ENCODE measurements around the gene ALKBH5. TPM values are rescaled to one million over a fixed set of nuclear protein-coding genes. Genes with fewer than 3 reads are reported as not detected.
A peak's percentile ranks its signal among the peaks of the same experiment; 100 is the strongest.

Gene ALKBH5
- total RNA-seq, 1 donor from 2014 or later: 45.3 TPM

DNA sequence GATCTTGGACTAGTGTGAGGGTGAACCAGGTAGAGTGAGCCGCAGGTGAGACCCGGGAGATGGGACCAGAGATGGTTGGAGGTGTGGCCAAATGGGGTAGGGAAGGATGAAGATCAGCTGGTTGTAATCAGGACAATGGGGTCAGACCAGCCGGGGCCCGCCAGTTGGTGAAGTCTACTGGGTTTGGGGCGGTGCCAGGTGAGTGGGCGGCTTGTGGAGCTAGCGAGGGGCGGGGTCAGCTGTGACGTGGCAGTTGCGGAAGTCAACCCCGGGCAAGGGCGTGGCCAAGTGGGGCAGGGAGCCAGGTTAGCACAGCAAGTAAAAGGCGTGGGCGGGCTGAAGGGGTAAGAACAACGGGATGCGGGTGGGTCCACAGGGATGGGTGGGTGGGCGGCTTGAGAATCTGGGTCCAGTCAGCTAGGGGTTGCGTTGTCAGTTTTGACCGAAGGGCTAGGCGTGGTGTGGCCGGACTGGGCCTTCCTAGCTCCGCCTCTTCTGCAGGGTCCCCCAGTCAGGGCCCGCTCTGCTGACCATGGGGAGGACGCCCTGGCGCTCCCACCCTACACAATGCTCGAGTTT is 25.5 kb upstream of the ALKBH5 start:
- ATAC-seq: peak; percentile 83

DNA sequence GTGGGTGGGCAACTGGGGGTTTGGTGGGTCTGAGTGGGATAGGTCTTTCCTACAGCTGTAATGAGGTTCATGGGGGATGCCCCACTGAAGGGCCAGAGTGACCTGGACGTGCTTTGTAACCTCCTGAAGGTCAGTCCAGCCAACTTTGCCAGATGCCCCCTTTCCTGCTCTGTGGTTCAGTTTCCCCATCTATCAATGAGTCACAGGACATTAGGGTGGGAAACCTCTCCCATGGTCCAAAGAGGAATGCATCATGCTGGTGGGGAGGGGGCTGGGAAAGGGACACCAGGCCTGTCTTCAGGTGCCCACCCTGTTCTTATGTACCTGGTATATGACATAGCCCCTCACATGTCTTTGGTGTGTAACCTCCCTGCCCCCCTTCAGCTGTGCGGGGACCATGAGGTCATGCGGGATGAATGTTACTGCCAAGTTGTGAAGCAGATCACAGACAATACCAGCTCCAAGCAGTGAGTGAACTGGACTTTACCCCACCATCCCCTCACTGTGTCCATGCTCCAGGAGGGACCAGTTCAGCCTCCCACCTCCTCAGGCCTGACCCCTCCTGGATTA is 24.0 kb upstream of the ALKBH5 start:
- ATAC-seq: no peak

DNA sequence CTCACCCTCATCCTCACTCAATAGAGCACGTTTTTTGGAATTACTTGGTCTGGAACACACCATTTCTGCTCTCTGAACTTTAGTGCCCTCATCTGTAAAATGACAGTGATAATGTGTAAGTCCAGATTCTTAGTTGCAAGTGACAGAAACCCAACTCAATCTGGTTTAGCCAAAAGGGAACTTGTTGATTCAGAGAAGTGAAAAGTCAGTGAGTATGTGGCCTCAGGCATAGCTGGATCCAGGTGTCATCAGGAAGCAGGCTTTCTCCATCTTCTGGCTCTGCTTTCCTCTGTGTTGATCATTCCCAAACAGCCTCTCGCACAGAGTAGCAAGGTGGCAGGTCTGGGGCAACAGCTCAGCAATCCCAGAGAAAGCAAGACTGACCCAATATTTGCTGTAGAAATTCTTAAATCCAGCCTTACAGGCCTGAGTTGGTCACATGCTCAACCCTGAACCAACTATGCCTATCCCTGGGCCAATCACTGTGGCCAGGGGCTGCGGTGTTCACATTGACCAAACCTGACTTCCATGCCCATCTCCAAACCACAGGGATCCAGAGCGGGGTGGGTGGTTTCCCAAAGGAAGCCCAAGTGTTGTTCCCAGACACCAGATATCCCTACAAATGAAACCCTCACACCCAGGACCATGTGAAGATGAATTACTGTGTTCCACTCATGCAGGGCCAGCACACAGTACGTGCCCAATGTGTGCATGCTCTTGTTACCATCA is 23.3 kb upstream of the ALKBH5 start:
- no peak for ATAC-seq

DNA sequence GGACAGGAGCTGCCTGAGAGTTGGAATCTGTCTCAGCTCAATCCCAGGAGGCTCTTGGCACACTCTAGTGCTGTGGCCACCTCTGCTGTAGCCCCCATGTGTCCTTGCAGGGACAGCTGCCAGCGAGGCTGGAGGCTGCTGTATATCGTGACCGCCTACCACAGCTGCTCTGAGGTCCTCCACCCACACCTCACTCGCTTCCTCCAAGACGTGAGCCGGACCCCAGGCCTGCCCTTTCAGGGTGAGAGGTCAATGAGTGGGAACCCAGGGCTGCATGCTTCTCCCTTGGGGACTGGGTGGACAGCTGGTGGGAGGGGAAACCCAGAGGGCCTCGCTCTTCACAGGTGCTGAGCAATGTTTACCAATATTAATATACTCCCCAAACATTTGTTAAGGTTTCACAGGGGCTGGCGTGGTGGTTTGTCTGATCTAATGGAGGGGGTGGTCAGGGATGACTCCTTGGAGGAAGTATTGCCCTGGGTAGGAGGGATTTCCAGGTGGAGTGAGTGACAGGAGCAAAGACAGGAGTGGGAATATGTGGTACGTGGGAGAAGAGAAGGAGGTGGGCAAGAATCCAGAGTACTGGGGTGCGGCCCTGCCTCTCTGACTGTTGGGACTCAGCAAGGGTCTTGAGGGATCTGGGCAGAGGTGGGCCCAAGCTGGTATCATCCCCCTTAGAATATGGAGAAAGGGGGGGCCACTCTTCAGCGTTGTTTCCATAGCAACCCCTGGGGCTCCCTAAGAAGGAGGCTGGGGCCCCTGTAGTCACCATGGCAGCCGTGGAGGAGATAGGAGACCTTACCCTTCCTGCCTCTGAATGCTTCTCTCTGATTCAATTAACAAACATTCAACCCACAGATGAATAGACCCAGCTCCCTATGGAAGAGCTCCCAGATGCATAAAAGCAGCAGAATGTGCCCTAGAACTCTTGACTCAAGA is 22.2 kb upstream of the ALKBH5 start:
- ATAC-seq: no peak

DNA sequence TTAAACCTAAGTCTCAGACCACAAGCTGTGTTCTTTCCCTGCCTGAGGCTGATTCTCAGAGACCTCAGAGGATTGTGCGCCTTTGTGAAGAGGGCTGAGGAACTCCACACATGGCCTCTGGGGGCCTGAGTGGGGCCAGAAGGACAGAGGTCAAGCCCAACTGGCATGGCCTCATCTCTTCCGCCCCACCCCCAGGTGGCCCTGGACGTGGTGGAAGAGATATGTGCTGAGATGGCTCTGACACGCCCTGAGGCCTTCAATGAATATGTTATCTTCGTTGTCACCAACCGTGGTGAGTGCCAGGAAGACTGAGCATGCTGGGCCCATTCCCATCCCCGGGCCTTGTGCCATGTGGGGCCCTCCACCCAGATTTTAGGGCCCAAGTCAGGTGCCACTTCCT is 20.1 kb upstream of the ALKBH5 start:
- no peak for ATAC-seq

DNA sequence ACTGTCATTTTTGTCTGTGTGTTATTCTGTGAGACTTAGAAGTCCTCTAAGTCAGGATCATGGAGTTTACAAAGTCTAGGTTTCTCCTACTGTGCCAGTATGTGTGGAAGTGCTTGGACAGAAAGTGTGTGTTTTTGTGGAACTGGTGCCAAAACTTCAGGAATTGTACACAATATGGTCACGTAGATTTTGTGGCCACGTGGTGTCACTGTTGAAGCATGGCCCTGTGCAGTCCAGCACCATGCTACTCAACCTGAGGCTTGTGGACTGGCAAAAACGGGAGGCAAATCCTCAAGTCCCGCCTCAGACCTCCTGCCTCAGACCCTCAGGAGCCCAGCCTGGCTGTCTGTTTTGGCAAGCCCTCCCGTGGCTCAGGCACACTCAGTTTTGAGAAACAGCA is 16.7 kb upstream of the ALKBH5 start:
- ATAC-seq: no peak

DNA sequence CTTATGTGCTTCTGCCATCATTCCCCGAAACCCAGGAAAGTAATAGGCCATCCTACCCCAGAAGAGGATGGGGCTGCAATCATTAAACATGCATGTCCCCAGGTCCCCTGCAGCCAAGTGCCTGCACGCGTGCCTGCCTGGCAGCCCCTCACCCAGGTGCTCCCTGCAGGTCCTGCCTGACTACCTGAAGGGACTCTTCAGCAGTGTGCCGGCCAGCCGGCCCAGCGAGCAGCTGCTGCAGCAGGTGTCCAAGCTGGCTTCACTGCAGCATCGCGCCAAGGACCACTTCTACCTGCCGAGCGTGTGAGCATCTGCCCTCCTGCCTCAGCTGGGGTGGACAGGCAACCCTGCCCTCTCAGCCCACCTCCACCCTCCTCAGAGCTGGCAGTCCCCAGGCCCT is 16.2 kb upstream of the ALKBH5 start:
- ATAC-seq: no peak

DNA sequence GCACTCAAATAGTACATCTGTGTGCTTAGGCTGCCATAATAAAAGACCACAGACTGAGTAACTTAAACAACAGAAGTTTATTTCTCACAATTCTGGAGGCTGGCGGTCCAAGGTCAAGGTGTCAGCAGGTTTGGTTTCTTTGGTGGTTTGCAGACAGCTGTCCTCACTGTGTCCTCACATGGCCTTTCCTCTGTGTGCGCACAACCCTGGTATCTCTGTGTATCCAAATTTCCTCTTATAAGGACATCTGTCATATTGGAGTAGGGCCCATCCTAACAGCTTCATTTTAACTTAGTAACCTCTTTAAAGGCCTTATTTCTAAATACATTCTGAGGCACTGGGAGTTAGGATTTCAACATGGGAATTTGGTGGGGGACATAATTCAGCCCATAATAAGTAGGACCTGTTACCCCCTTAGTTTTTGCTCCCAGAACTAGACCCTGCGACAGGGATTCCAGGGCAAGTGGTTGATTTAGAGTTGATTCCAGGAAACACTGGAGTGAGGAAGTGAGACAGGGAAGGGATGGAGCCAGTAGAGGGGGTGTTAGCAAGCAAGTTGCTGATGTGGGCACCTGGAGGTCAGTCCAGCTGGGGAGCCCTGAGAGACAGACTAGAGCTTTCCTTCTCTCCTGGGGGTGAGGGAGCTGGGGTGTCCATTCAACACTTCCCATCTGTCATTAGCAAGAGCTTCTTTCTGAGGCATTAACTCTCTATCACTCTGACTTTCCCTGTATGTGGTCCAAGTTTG is 10.9 kb upstream of the ALKBH5 start:
- no peak for ATAC-seq

DNA sequence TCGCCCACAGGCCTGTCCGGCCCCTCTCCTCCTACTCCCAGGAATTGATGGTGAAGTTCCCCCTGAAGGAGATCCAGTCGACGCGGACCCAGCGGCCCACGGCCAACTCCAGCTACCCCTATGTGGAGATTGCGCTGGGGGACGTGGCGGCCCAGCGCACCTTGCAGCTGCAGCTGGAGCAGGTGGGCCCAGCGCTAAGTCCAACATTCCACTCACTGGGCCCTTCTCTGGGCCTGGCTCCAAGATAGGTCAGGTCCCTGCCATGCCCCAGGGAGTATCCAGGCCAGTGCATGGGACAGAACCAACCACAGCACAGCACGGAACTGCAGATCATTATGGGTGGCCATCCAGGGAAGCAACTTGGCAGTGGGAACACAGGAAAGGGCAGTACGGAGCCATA is 9.9 kb upstream of the ALKBH5 start:
- no peak for ATAC-seq

DNA sequence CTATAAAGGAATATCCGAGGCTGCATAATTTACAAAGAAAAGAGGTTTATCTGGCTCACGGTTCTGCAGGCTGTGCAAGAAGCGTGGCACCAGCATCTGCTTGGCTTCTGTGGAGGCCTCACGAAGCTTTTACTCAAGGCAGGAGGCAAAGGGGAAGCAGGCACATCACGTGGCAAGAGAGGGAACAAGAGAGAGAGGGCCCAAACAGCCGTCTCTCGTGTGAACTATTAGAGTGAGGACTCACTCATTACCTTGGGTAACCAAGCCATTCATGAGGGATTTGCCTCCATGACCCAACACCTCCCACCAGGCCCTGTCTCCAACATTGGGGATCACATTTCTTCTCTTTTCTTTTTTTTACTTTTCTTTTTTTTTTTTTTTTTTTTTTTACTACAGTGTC is 7.5 kb upstream of the ALKBH5 start:
- no peak for ATAC-seq

DNA sequence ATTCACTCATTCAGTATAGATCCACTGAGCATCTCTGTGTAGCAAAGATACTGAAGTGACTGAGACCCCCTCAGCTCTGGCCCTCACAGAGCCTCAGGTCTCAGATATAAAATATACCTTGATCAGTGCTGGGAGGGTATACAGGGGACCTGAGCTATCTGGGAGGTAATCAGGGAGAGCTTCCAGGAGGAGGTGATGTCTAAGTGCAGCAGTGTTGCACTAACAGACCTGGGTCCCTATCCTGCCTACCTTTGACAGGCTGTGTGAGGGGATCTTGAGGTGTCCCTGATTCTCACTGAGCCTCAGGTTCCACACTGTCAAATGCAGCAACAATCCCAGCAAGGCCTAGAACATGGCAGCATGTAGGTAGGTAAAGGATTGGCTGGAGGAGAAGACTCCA is 6.5 kb upstream of the ALKBH5 start:
- ATAC-seq: no peak

DNA sequence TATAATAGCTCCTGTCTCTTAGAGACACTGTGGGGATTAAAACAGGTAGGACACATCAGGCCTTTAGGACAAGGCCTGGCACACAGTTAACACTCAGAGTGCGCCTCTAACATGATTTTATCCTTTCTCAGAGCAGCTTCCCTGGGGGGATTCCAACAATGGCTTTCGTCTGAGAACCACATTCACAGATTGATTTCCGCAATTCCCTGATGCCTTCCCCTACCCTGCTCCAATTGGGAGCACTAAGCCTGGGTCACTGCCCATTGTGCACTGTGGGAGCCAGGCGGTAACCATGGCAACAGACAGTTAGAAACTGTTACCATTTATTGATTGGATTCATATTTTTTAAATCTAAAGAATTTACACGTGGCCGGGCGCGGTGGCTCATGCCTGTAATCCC is 5.9 kb upstream of the ALKBH5 start:
- ATAC-seq: no peak

DNA sequence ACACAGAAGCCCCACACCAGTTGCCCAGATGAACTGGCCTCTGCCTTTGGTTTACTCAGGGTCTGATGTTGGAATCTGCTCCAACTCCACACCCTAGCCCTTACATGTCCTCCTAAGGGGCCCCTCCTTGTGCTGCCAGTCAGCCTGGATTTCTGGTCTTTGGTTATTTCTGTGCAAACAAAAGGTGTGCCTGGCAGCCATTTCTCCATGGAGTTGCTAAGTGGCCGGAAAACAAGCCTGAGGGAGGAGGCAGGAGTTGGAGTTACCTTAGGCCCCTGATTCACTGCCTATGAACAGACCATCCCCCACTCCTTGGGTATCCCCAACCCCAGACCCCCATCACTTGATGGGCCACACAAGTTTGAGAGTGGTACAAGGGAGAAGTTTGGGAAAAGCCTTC is 4.4 kb upstream of the ALKBH5 start:
- ATAC-seq: no peak

DNA sequence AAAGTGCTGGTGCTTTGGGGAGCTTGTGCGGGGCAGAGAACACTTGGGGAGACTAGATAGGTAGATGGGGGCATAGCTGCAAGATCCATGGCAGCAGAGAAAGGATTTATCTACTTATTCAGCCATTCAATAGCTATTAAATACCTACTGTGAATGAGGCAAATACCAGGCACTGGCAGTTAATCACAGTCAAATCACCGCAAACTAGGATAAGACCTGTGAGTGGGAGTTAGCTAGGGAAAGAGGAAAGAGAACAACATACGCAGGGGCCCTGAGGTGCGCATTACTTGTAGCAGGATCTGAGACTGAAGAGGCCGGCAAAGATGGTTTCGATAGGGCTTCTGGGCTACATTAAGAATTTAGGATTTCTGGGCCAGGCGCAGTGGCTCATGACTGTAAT is 3.8 kb upstream of the ALKBH5 start:
- no peak for ATAC-seq

DNA sequence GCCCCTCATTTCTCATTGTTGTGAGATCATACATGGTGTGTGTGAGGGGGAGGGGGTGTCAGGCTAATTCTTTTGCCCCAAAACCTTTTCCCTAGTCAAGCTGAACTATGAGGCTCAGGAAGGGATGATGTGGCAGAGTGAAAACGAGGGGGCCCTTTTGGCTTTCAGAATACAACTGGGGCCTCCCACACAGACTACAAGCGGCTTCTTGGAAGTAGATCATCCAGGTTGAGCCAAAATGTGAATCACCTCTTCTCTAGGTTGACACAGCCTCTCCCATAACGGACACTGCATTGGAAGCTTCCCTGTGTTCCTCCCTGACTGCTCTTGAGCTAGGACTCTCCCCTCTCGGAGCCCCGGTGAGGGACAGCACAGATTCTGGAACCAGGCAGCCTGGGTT is 2.3 kb upstream of the ALKBH5 start:
- ATAC-seq: peak; percentile 2

DNA sequence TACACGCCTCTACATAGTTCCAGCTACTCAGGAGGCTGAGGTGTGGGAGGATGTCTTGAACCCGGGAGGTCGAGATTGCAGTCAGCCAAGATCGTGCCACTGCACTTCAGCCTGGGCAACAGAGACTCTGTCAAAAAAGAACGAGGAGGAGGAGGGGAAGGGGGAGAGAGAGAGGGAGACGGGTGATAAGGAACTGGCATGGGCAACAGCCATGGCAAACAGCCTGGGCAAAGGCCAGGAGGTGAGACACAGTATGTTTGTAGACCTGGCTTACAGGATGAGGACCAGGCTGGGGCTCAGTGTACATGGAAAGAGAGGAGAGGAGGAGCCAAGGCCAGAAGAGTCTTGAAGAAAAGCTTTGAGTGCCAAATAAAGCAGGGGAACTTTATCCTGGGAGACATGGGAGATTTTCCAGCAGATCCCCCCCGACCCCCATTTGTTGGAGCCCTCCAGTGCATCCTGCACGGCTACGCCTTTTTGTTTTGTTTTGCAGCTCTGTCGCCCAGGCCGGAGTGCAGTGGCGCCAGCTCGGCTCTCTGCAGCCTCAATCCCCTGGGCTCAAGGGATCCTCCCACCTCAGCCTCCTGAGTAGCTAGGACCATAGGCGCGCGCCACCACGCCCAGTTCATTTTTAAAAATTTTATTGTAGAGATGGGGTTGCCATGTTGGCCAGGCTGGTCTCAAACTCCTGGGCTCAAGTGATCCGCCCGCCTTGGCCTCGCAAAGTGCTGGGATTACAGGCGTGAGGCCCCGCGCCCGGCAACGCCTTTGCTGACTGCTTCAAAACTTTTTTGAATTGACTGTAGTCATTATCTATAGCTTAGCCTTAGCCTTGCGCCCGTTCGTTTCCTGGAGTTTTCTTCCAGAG is 1.3 kb upstream of the ALKBH5 start:
- ATAC-seq: no peak

DNA sequence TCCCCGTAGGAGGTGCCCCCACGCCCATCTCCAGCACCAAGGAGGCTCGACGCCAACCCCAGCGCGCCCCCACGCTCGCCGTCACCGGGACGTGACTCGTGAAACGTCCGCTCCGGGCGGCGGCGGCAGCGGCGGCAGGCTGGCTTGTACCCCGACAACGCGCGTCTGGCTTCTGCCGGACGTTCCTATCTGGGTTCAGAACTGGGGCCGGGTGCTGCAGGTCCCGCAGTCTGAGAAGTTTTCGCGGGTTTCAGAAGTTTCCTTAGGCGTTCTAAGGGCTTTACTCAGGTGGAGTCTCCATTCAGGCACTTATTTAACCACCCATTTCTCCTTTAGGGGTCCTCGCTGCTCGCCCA is 672 bp upstream of the ALKBH5 start:
- peak; percentile 43 for ATAC-seq

DNA sequence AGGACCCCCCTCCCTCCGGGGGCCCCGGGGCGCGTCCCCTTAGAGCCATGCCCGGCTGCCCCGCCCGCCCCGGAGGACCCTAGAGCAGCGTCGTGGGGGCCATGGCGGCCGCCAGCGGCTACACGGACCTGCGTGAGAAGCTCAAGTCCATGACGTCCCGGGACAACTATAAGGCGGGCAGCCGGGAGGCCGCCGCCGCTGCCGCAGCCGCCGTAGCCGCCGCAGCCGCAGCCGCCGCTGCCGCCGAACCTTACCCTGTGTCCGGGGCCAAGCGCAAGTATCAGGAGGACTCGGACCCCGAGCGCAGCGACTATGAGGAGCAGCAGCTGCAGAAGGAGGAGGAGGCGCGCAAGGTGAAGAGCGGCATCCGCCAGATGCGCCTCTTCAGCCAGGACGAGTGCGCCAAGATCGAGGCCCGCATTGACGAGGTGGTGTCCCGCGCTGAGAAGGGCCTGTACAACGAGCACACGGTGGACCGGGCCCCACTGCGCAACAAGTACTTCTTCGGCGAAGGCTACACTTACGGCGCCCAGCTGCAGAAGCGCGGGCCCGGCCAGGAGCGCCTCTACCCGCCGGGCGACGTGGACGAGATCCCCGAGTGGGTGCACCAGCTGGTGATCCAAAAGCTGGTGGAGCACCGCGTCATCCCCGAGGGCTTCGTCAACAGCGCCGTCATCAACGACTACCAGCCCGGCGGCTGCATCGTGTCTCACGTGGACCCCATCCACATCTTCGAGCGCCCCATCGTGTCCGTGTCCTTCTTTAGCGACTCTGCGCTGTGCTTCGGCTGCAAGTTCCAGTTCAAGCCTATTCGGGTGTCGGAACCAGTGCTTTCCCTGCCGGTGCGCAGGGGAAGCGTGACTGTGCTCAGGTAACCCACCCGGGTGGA is 759 bp downstream of the ALKBH5 start:
- peak; percentile 2 for ATAC-seq

DNA sequence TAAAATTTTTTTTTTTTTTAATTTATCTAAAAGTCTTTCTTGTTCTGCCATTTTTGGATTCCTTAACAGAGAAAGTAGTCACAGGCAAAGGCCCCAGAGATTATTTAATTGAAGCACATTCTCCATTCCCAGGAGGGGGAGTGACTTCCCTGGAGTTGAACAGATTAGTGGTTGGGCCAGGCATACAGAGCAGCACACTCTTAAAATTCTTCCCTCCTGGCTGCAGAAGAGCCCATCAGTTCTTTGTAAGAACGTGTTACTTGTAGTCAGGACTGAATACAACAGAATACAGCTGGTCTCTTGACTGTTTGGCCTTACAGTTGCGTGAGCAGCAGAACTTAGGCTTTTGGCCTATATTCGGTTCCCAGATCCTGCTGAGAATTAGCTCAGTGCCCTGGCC is 1.8 kb downstream of the ALKBH5 start:
- no peak for ATAC-seq

DNA sequence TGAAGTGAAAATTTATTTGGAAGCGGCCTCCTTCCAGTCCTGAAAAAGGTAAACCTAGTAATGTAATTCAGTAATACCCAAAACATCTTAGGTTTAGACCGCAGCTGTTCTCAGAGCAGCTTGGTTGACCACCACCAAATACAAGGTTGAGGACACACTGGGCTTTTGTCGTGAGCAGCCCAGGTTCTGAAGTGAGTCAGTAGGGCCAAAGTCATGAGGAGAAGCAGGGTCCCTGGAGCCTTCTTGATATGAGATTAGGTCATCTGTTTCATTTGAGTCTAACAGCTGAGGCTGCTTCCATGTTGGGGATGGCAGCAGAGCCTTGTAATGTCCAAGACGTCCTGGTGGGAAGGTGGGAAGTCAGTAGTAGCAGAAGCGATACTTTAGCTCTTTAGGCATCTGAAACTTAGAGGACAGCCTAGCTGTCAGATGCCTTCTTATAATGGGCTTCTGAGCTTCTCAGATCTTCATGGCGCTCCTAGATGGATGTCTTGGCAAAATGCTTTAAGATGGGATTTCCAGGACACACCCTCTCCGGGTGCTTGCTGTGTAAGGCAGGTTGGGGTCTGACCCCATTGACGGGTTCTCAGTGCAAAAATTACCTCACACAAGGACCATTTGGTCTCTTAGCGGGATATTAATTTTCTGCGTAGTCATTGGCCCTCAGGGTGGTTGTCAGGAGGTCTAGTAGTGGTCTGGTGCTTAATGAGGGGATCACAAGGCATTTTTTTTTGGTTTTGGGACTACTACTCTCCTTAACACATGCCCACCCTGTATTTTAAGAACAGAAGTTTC is 2.4 kb downstream of the ALKBH5 start:
- ATAC-seq: no peak

Data from esophagus mucosa (tissue), 1 donor.